Gastroesophageal sphincter (tissue), 4 donors: ENCODE measurements around the gene SIGLEC7. TPM values are rescaled to one million over a fixed set of nuclear protein-coding genes. Genes with fewer than 3 reads are reported as not detected.

Source experiments
- ATAC-seq: fragments of 150-250 bp; one replicate; pipeline ENCODE4 v1.9.1; 2016; ENCODE audit warnings: mild to moderate bottlenecking, moderate library complexity
- H3K27ac ChIP-seq, 4 donors: fragments of 200-600 bp; sonication (generic) in 3 of 4; 1 replicate in 3 of 4; 2 replicates in 1 of 4; pipeline ENCODE4 v1.5.1; 2016 to 2019
- H3K27me3 ChIP-seq: fragments of 200-600 bp; sonication (generic); one replicate; pipeline ENCODE4 v1.5.1; 2019
- H3K36me3 ChIP-seq, 2 donors: fragments of 200-600 bp; sonication (generic); one replicate each; pipeline ENCODE4 v1.5.1; 2019; ENCODE audit warnings: control low read depth in 1 of 2
- H3K4me1 ChIP-seq, 3 donors: fragments of 200-600 bp; sonication (generic); 1 replicate in 2 of 3; 2 replicates in 1 of 3; pipeline ENCODE4 v1.5.1; 2016 to 2019; ENCODE audit warnings: control low read depth in 2 of 3
- H3K4me3 ChIP-seq, 2 donors: fragments of 200-600 bp; sonication (generic); one replicate each; pipeline ENCODE4 v1.5.1; 2019; ENCODE audit warnings: mild to moderate bottlenecking in 1 of 2, moderate library complexity in 1 of 2
- H3K9me3 ChIP-seq, 3 donors: fragments of 200-600 bp; sonication (generic); one replicate each; pipeline ENCODE4 v1.5.1; 2017 to 2019; ENCODE audit warnings: control low read depth in 2 of 3
- CTCF ChIP-seq, 4 experiments: fragments of 200-600 bp in 2 of 4; fragments of 450-650 bp in 2 of 4; sonication (generic) in 1 of 4; IDR thresholded peaks; one replicate each; pipeline ENCODE4 v1.5.1; 2017 to 2019; ENCODE audit warnings: antibody characterized with exemption in 4 of 4, mild to moderate bottlenecking in 2 of 4, moderate library complexity in 2 of 4
- EP300 ChIP-seq: sonication (generic); formaldehyde crosslinking; IDR thresholded peaks from one replicate; pipeline ENCODE4 v1.6.1; 2017; ENCODE audit warnings: antibody characterized with exemption, mild to moderate bottlenecking
- POLR2A ChIP-seq, 2 donors: fragments of 450-650 bp; IDR thresholded peaks; one replicate each; pipeline ENCODE4 v1.6.1; 2017; ENCODE audit warnings: antibody characterized with exemption in 2 of 2, mild to moderate bottlenecking in 2 of 2, moderate library complexity in 1 of 2
- POLR2AphosphoS5 ChIP-seq: sonication (generic); formaldehyde crosslinking; IDR thresholded peaks from one replicate; pipeline ENCODE4 v1.6.1; 2017; ENCODE audit warnings: antibody characterized with exemption
- WGBS, 2 donors: methylation state at CpG; one replicate each; pipeline ENCODE4 v1.1.5; 2018; ENCODE audit warnings: low coverage in 1 of 2; 5-methylcytosine and 5-hydroxymethylcytosine counted together
- total RNA-seq, 4 donors: library from RNA; depleted of rRNA; stranded (reverse); fragments of >200 nt; gene quantifications; one replicate each; pipeline ENCODE4 v1.1.0, GENCODE V29; 2016

The SIGLEC7 gene
- total RNA-seq, 4 donors from 2014 or later, result 0.46 to 4.4 (median 2.8) TPM; not detected in 1

DNA sequence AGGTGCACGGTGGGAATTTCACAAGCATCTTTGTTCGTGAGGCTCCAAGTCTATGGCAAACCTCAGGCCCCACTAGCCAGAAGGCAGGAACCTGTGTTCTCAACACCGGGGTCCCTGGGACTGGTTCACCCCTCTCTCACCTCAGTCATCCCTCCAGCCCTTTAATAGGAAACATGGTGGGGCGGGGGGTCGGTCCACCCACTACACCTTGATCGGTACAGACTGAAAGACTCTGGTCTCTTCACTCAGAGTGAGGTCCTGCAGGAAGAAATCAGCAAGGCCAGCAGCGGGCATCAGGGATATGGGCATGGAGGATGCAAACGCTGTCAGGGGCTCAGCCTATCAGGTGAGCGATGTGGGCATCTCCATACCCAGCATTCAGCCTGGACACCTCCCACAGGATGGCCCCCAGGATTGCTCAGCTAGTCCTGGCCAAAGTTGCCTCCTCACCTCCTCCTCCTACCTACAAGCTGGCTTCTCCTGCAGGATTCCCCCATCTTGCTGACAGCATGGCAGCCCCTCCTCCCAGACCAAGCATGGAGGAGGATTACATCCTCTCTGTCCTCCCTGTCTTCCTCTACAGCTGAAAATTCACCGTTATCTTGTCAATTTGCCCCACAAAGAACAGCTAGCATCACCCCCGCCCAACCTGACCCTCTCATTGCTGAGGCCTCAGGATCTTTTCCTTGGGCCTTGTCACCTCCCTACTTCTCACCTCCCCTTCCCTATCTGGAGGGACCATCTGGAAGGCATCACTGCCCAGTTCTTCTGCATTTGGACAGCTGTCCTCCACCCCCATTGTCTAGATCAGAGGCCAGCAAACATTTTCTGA lies 45.5 kb downstream of the SIGLEC7 start:
- no peaks in the 10 kb centered on the region for H3K9me3 ChIP-seq
- no peak for TF ChIP-seq CTCF (IDR thresholded peaks at IDR 0.05)
- TF ChIP-seq POLR2A (IDR thresholded peaks at IDR 0.05), result no peak
- no peak for TF ChIP-seq POLR2AphosphoS5
- no peak for TF ChIP-seq EP300
- peaks cover 43% of the 10 kb centered on the region for H3K27me3 ChIP-seq
- WGBS, 2 donors, result 76 to 82% methylated on average over 3 of the region's 11 CpGs
- H3K4me1 ChIP-seq, result no peaks in the 10 kb centered on the region
- no peak for ATAC-seq
- H3K36me3 ChIP-seq, result no peaks in the 10 kb centered on the region
- no peak overlapping the region for H3K4me3 ChIP-seq
- H3K27ac ChIP-seq, result no peak overlapping the region

DNA sequence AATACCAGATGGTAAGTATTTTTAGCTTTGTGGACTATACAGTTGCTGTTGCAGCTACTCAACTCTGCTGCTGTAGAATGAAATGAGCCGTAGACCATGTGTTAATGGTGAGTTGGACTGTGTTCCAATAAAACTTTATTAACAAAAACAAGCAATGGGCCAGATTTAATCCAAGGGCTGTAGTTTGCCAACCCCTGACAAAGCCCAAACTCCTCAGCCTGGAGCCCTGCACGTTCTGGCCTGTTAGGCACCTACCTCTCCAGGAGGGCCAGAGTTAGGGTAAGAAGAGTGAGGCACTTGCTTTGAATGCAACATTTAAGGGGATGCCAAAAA lies 46.1 kb downstream of the SIGLEC7 start:
- Histone ChIP-seq H3K36me3 (no peaks in the 10 kb centered on the region), H3K27me3 (peaks cover 43% of the 10 kb centered on the region), H3K4me3 (no peak overlapping the region), H3K9me3 (no peaks in the 10 kb centered on the region), H3K4me1 (no peaks in the 10 kb centered on the region), H3K27ac (no peak overlapping the region)
- no peak for TF ChIP-seq POLR2AphosphoS5
- TF ChIP-seq EP300, result no peak
- no peak for ATAC-seq
- 17% methylated on average over 1 of the region's 2 CpGs; no CpG with 5 or more reads in 1 of the 2 donors for WGBS, 2 donors

DNA sequence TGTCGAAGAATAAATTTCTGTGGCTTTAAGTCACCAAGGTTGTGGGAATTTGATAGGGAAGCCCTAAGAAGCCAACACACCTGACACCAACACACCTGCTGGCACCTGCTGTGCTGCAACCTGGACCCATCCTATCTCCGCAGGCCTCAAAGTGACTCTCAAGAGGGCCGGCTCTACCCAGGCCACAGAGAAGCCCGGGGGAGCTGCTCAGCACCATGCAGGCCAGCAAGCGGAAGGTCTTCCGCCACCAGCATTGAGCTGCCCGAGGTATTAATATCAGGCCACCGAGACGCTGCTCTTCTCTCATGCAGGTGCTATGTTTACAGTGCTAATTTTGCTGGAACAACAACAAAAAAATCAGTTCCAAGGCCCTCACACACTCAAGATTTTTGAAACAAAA lies 50.6 kb downstream of the SIGLEC7 start:
- TF ChIP-seq POLR2AphosphoS5 (no peak), POLR2A (IDR thresholded peaks at IDR 0.05) (no peak), EP300 (no peak), CTCF (IDR thresholded peaks at IDR 0.05) (no peak)
- Histone ChIP-seq H3K4me1 (no peaks in the 10 kb centered on the region), H3K36me3 (no peaks in the 10 kb centered on the region), H3K27me3 (peaks cover 22% of the 10 kb centered on the region), H3K27ac (no peak overlapping the region), H3K9me3 (no peaks in the 10 kb centered on the region), H3K4me3 (no peak overlapping the region)
- no peak for ATAC-seq
- 89% methylated on average over 5 of the region's 9 CpGs; no CpG with 5 or more reads in 1 of the 2 donors for WGBS, 2 donors

DNA sequence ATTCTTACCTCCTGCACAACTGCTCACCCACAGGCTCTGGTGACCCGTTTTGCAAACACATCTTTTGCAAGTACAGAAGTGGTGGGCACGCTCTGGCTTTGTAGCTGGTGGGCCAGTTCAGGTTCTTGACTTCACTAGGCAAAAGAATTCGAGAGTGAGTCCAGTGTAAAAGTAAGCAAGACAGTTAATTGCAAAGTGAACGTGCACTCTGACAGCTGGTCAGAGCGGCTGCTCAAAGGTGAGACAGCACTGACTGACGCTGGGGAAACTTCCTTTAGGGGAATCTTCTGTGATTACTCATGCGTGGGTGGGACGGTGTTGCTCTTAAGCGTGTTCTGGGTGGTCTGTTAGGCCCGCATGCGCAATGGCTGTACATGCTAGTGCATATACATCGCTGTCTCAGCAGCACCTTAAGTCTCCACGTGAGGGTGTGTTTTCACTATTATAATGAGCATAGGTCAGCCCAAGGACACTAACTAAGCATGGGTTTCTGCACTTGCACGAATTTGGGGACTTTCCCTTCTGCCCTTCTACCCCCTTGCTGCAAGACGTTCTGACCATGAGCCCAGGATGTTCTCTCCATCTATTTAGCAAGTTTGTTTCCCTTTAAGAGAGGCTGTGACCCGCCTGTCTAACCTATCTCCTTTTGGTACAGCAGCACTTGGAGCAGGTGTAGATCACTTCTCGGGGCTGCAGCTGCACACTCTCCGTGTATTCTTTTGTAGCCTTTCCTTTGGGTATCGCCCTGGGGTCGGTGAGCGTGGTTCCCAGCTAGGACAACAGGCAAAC lies 52.6 kb downstream of the SIGLEC7 start:
- no peak overlapping the region for H3K4me3 ChIP-seq
- no peak overlapping the region for H3K27ac ChIP-seq
- no peaks in the 10 kb centered on the region for H3K9me3 ChIP-seq
- H3K36me3 ChIP-seq, result no peaks in the 10 kb centered on the region
- H3K27me3 ChIP-seq, result peaks cover 42% of the 10 kb centered on the region
- H3K4me1 ChIP-seq, result no peaks in the 10 kb centered on the region
- no peak for TF ChIP-seq POLR2AphosphoS5
- no peak for TF ChIP-seq POLR2A (IDR thresholded peaks at IDR 0.05)
- TF ChIP-seq CTCF (IDR thresholded peaks at IDR 0.05), result no peak
- no peak for TF ChIP-seq EP300
- WGBS, 2 donors, result 39 to 54% methylated on average over 5 to 11 of the region's 21 CpGs
- no peak for ATAC-seq

DNA sequence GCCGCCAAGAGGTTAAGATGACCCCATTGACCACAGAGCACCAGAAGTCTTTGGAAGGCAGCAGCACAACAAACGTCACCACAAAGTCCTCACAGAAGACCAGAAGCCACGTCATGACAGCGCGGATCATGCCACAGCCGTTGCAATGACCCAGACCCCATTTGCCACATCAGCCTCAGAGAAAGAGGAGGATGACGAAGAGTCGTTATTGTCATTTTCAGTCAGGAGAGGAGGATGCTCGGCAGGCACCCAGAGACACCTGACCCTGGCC lies 53.1 kb downstream of the SIGLEC7 start:
- Histone ChIP-seq H3K4me1 (no peaks in the 10 kb centered on the region), H3K27me3 (peaks cover 47% of the 10 kb centered on the region), H3K9me3 (no peaks in the 10 kb centered on the region), H3K27ac (no peak overlapping the region), H3K36me3 (no peaks in the 10 kb centered on the region), H3K4me3 (no peak overlapping the region)
- ATAC-seq, result no peak
- TF ChIP-seq POLR2AphosphoS5, result no peak
- TF ChIP-seq EP300, result no peak
- TF ChIP-seq CTCF (IDR thresholded peaks at IDR 0.05), result no peak
- TF ChIP-seq POLR2A (IDR thresholded peaks at IDR 0.05), result no peak
- 81 to 88% methylated on average over 4 to 8 of the region's 9 CpGs for WGBS, 2 donors
